ENCODE results near the gene ITSN2.

GRCh38 chr2:24313744-24314632 is 46.3 kb downstream of the ITSN2 start:
- TF ChIP-seq EZH2 (IDR thresholded peaks at IDR 0.05) (no peak), CBX3 (IDR thresholded peaks at IDR 0.05; ENCODE audit: low read depth) (no peak), YY1 (IDR thresholded peaks at IDR 0.05; ENCODE audit: extremely low read depth, insufficient replicate concordance, low read depth, low read length) (no peak), REST (IDR thresholded peaks at IDR 0.05; ENCODE audit: low read depth) (no peak), CEBPB (IDR thresholded peaks at IDR 0.05; ENCODE audit: low read depth) (no peak), SP1 (IDR thresholded peaks at IDR 0.05; ENCODE audit: low read depth) (no peak; the same call in 1 of the 2 replicates), CTCF (IDR thresholded peaks at IDR 0.05 in 2 of 3, conservative IDR thresholded peaks at IDR 0.05 in 1 of 3; ENCODE audit: borderline replicate concordance in 1 of 3, insufficient read depth in 1 of 3, low read depth in 2 of 3, low read length in 2 of 3) (no peak), POLR2A (IDR thresholded peaks at IDR 0.05; ENCODE audit: borderline replicate concordance, extremely low read depth, insufficient read depth, insufficient read length) (no peak), ZBTB33 (IDR thresholded peaks at IDR 0.05; ENCODE audit: extremely low read depth, insufficient replicate concordance, low read length) (no peak), ZFX (IDR thresholded peaks at IDR 0.05) (no peak), ELF1 (IDR thresholded peaks at IDR 0.05; ENCODE audit: borderline replicate concordance, low read depth) (no peak), MAX (IDR thresholded peaks at IDR 0.05) (no peak), ZNF274 (IDR thresholded peaks at IDR 0.05; ENCODE audit: low read depth, low read length) (no peak)

All from HCT116 (cell line).